Astrocyte (in vitro differentiated cells and primary cell): Measurements from ENCODE around the gene ODF2. TPM values are rescaled to one million over a fixed set of nuclear protein-coding genes. Genes with fewer than 3 reads are reported as not detected.
A peak's percentile ranks its signal among the peaks of the same experiment; 100 is the strongest.

ENCODE experiments used
- DNase-seq: peaks from one replicate; pipeline ENCODE4 v3.0.0-alpha.2; 2010; ENCODE audit warnings: low read depth
- FAIRE-seq: peaks from 2 replicates; lab custom pipeline; 2011; peaks lifted over from hg19 to GRCh38; lab: Jason Lieb, UNC
- H2AFZ ChIP-seq: 2 replicates; pipeline ENCODE4 v1.6.0; 2012; ENCODE audit warnings: low read depth, low read length, inconsistent platforms
- H3K27ac ChIP-seq: 2 replicates; pipeline ENCODE4 v1.5.1; 2011; ENCODE audit warnings: low read depth, low read length, inconsistent platforms
- H3K27me3 ChIP-seq: 2 replicates; pipeline ENCODE4 v1.6.0; 2011; ENCODE audit warnings: low read length, inconsistent platforms; ENCODE audit not compliant: insufficient read depth
- H3K36me3 ChIP-seq: 2 replicates; pipeline ENCODE4 v1.5.1; 2011; ENCODE audit warnings: low read length, inconsistent platforms; ENCODE audit not compliant: insufficient read depth
- H3K4me1 ChIP-seq: 2 replicates; pipeline ENCODE4 v1.5.1; 2011; ENCODE audit warnings: low read length, inconsistent platforms; ENCODE audit not compliant: insufficient read depth
- H3K4me2 ChIP-seq: 2 replicates; pipeline ENCODE4 v1.6.0; 2012; ENCODE audit warnings: low read length, inconsistent platforms
- H3K4me3 ChIP-seq: 2 replicates; pipeline ENCODE4 v1.5.1; 2011; ENCODE audit warnings: low read depth, mild to moderate bottlenecking, low read length, inconsistent platforms; ENCODE audit not compliant: insufficient read depth
- H3K79me2 ChIP-seq: 2 replicates; pipeline ENCODE4 v1.6.0; 2012; ENCODE audit warnings: mild to moderate bottlenecking, low read length, inconsistent platforms; ENCODE audit not compliant: insufficient read depth
- H3K9ac ChIP-seq: 2 replicates; pipeline ENCODE4 v1.6.0; 2012; ENCODE audit warnings: mild to moderate bottlenecking, low read length, inconsistent platforms
- H3K9me3 ChIP-seq: 2 replicates; pipeline ENCODE4 v1.5.1; 2012; ENCODE audit warnings: low read depth, mild to moderate bottlenecking, low read length, inconsistent platforms; ENCODE audit not compliant: insufficient read depth
- H4K20me1 ChIP-seq: 2 replicates; pipeline ENCODE4 v1.6.0; 2012; ENCODE audit warnings: low read length, inconsistent platforms; ENCODE audit not compliant: insufficient read depth
- H3K27ac Mint-ChIP-seq: one replicate; pipeline ENCODE4 v1.8.0; 2021; ENCODE audit warnings: mild to moderate bottlenecking, mixed read lengths; ENCODE audit not compliant: unreplicated experiment
- H3K27me3 Mint-ChIP-seq: one replicate; pipeline ENCODE4 v1.8.0; 2021; ENCODE audit warnings: low read depth, mixed read lengths; ENCODE audit not compliant: unreplicated experiment
- H3K36me3 Mint-ChIP-seq: one replicate; pipeline ENCODE4 v1.8.0; 2021; ENCODE audit warnings: low read depth, mixed read lengths; ENCODE audit not compliant: unreplicated experiment
- H3K4me1 Mint-ChIP-seq: one replicate; pipeline ENCODE4 v1.8.0; 2021; ENCODE audit warnings: low read depth, mixed read lengths; ENCODE audit not compliant: unreplicated experiment
- H3K4me3 Mint-ChIP-seq: one replicate; pipeline ENCODE4 v1.8.0; 2021; ENCODE audit warnings: mild to moderate bottlenecking, moderate library complexity, mixed read lengths; ENCODE audit not compliant: unreplicated experiment
- H3K9me3 Mint-ChIP-seq: one replicate; pipeline ENCODE4 v1.8.0; 2021; ENCODE audit warnings: mild to moderate bottlenecking, mixed read lengths; ENCODE audit not compliant: unreplicated experiment
- EZH2 ChIP-seq: IDR thresholded peaks from 2 replicates; pipeline ENCODE4 v1.6.1; 2012; ENCODE audit warnings: mild to moderate bottlenecking, low read length, inconsistent platforms; ENCODE audit not compliant: insufficient read depth
- total RNA-seq: library from RNA; stranded (reverse); gene quantifications from 2 replicates; pipeline ENCODE4 v1.2.1, GENCODE V29; 2021
- TF ChIP-seq, protein P1 (sequence below): IDR thresholded peaks from 2 replicates; pipeline ENCODE4 v1.5.1; 2011; ENCODE audit warnings: low read depth, mild to moderate bottlenecking, inconsistent platforms, low read length, moderate library complexity; ENCODE audit not compliant: insufficient read depth

ODF2 gene
- total RNA-seq, 1 donor from 2014 or later: 26.2 TPM

GRCh38 chr9:128416432-128417019, 39.3 kb upstream of the ODF2 start:
- peaks cover 9% of the 10 kb centered on the region for H3K4me1 ChIP-seq
- H3K4me1 Mint-ChIP-seq: no peaks in the 10 kb centered on the region
- H3K36me3 ChIP-seq: no peaks in the 10 kb centered on the region
- no peak overlapping the region for H3K9ac ChIP-seq
- no peaks in the 10 kb centered on the region for H3K36me3 Mint-ChIP-seq
- H3K27ac Mint-ChIP-seq: no peak overlapping the region
- no peaks in the 10 kb centered on the region for H3K9me3 ChIP-seq
- H2AFZ ChIP-seq: no peak overlapping the region
- H3K4me2 ChIP-seq: no peak overlapping the region
- H3K27me3 ChIP-seq: peaks cover 14% of the 10 kb centered on the region
- H3K4me3 Mint-ChIP-seq: no peak overlapping the region
- DNase-seq: no peak
- no peak for FAIRE-seq
- H3K9me3 Mint-ChIP-seq: no peaks in the 10 kb centered on the region
- no peaks in the 10 kb centered on the region for H4K20me1 ChIP-seq
- no peak overlapping the region for H3K27ac ChIP-seq
- peaks cover 8% of the 10 kb centered on the region for H3K79me2 ChIP-seq
- no peak overlapping the region for H3K4me3 ChIP-seq
- peaks cover 31% of the 10 kb centered on the region for H3K27me3 Mint-ChIP-seq
- TF ChIP-seq, protein P1, sequence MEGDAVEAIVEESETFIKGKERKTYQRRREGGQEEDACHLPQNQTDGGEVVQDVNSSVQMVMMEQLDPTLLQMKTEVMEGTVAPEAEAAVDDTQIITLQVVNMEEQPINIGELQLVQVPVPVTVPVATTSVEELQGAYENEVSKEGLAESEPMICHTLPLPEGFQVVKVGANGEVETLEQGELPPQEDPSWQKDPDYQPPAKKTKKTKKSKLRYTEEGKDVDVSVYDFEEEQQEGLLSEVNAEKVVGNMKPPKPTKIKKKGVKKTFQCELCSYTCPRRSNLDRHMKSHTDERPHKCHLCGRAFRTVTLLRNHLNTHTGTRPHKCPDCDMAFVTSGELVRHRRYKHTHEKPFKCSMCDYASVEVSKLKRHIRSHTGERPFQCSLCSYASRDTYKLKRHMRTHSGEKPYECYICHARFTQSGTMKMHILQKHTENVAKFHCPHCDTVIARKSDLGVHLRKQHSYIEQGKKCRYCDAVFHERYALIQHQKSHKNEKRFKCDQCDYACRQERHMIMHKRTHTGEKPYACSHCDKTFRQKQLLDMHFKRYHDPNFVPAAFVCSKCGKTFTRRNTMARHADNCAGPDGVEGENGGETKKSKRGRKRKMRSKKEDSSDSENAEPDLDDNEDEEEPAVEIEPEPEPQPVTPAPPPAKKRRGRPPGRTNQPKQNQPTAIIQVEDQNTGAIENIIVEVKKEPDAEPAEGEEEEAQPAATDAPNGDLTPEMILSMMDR: no peak
- no peak for TF ChIP-seq EZH2

- Histone ChIP-seq H3K9me3 (no peaks in the 10 kb centered on the region), H3K79me2 (peaks cover 12% of the 10 kb centered on the region), H4K20me1 (no peaks in the 10 kb centered on the region), H3K9ac (peak overlapping the region; percentile 80), H3K4me3 (peak overlapping the region; percentile 73), H3K27me3 (peaks cover 14% of the 10 kb centered on the region), H3K27ac (no peak overlapping the region), H2AFZ (peak overlapping the region; percentile 43), H3K4me1 (peaks cover 12% of the 10 kb centered on the region), H3K4me2 (peak overlapping the region; percentile 97), H3K36me3 (peaks cover 3% of the 10 kb centered on the region)
- DNase-seq (no peak), FAIRE-seq (no peak)
- Mint-ChIP-seq H3K9me3 (no peaks in the 10 kb centered on the region), H3K27ac (no peak overlapping the region), H3K36me3 (peaks cover 7% of the 10 kb centered on the region), H3K27me3 (peaks cover 24% of the 10 kb centered on the region), H3K4me3 (peak overlapping the region; percentile 79), H3K4me1 (peaks cover 3% of the 10 kb centered on the region)
- TF ChIP-seq EZH2: no peak
- TF ChIP-seq, protein P1: no peak
Measured at GRCh38 chr9:128419061-128419925, 36.5 kb upstream of the ODF2 start.
